Measurements from ENCODE around the gene HUNK.
"Not testable (repeated sequence)": the region's sequence is repeated elsewhere in the genome, so short reads cannot be mapped to it uniquely, and the experiment has no call there.

Gene HUNK

DNA sequence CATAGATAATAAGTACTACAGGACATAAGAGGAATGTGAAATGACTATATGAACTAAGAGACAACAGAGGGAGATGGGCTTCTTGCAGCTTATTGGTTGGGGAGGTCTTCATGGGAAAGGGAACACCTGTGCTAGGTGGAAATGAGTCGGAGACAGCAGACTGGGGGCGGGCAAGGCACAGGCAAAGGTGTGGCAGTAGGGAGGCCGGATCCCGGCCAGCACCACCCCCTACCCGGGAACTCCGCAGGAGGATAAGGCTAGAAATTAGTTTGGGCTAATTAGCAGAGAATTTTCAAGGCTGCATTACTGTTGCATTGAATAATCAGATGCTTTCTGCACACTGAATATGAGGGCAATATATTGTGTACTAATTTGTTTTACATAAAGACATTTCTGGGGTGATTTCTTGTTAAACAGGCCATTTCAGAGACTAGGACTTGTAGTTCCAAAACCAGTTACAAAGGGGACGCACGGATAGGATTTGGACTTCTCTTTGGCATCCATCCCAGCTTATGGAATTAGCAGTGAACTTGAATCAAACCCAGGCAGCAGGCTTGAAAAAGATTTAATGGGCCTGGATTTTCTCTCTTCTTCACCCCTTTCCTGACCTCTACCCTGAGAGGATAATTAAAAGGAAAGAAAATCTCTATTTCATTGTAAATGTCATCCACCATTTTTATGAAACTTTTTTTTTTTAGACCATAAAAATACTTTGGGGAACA is 2.2 kb upstream of the HUNK start:
- no peak for DNase-seq (ENCODE audit: low spot score)

DNA sequence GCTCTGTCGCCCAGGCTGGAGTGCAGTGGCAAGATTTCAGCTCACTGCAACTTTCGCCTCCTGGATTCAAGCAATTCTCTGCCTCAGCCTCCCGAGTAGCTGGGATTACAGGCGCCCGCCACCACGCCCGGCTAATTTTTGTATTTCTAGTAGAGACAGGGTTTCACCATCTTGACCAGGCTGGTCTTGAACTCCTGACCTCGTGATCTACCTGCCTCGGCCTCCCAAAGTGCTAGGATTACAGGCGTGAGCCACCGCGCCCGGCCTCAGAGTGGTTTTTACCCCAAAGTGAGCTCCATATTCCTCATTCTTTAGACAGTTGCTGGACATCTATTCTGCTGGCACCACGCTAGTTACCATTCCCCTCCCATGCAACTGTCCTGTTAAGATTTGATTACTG is 1.4 kb upstream of the HUNK start:
- DNase-seq (ENCODE audit: low spot score) = not testable (repeated sequence)

DNA sequence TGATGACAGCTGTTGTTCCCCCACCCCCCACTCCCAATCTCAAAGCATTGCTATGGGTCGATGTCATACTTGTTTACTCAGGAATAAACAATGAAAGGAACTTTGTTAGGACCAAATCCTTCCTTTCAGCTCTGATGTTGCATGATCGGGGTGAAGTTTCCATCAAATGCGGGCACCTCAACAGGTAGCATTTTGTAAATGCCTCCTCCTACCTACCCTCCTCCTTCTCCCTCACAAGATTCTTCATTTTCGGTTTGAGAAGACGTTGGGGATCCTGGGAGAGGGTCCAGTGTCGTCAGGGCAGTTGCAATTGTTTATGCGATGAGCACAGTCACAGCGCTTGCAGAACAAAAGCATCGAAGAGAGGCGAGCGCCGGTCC is 758 bp upstream of the HUNK start:
- no peak for DNase-seq (ENCODE audit: low spot score)

DNA sequence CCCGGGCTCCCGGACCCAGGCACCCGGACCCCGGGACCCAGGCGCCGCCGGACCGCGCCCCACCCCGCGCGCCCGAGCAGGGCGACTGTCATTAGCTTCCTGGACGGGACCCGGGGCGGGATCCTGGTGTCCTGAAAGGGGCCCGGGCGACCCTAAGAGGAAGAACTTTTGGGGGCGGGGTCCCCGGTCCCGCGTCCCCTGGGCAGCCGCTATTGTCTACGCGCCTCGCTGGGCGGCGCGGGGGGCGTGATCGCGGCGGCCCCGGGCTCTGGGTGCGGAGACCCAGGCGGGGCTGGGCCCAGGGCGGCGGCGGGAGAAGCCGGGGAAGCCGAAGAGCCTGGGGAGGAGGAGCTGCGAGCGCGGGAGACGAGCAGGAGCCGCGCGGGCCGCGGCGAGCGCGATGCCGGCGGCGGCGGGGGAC is 465 bp downstream of the HUNK start:
- peak; percentile 79 for DNase-seq (ENCODE audit: low spot score)

DNA sequence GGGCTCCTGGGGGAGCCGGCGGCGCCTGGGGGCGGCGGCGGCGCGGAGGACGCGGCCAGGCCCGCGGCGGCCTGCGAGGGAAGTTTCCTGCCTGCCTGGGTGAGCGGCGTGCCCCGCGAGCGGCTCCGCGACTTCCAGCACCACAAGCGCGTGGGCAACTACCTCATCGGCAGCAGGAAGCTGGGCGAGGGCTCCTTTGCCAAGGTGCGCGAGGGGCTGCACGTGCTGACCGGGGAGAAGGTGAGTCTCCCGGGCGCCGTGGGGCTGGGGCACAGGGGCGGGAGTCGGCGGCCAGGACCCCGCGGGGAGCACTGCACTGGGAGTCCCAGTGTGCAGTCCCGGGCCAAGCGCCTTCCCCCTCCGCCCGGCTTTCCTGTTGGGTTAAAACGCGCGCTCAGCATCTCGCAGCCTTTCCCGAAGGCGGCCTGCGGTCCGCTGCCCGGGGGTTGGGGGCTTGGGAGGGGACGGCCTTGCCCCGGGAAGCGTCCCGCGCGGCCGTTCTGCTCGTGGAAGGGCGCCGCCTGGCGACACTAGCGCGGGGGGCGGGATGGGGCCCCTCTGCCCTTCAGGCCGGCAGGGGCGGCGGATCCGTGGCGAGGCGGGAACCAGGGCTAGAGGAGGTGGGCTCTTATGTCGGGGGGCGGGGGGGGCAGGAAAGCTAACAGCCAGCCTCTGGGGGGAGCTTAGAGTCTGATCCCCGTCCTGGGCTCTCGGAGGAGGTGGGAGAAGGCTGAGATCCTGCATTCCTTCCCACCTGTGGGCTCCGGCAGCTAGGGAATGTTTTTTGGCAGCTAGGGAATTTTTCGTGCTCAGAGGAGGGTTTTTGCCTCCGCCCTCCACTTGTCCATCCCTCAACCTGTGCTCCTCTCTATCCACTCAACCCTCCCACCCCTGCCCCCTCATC is 1.1 kb downstream of the HUNK start:
- peak; percentile 89 for DNase-seq (ENCODE audit: low spot score)

DNA sequence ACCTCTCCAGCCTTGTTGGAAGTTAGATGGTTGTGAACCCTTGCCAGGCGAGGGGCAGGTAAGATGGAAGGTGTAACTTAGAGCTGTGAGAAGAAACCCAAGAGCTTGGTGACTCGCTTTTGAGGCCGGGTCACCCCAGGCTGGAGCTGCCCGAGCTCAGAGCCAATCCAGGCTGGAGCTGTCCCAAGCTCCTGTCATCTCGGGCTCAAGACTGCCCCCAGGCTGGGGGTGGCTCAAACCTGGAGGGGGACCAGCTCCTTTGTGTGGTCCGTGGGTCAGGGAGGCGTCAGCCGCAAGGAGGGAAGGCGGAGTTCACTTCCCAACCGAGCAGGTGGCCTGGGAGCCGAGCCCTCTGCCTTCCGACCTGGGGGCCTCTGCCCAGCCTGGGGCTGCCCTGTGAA is 2.0 kb downstream of the HUNK start:
- no peak for DNase-seq (ENCODE audit: low spot score)

DNA sequence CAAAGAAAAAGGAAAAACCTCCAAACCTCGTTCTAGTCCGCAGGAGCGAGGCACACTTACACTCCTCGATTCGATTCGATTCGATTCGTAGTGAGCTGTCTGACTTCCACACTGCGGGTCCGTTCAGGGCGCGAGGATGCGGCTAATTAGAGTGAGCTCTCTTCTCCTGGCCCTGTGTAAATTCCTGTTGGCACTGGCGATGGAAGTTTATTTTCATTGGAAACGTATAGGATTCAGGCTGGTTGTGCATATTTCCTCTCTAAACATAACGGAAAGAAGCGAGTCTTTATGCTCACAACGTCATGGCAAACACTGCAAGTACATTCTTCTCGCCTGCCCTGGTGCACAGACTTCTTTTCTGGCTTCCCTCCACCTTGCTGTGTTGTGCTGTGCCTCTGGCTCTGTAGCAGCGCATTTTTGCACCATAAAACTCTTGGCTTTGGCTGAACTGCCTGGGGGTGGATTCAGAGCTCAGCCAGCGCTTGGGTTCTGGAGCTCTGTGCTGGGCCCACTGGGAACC is 2.7 kb downstream of the HUNK start:
- DNase-seq (ENCODE audit: low spot score) = no peak

DNA sequence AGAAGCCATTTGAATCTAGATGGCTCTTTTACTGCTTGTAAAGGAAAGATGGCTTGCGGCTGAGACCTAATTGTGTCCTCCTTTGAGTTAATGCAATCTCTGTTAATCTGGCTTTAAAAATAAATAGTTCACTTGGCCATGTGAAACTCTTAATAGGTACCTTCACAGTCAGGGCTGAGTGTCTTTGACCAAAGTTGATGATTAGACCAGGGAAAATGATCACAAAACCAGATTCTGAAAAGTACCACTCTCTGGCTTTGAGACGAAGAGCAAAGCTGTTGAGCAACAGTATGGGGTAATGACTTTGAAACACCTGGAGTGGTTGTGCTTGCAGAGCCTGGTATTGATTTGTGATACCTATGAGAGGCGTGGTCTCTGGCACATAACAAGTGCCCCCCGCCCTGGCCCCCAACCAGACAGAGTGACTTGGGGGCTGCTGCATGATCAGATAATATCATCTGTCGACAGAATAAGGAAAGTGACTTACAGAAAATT is 4.7 kb downstream of the HUNK start:
- no peak for DNase-seq (ENCODE audit: low spot score)

DNA sequence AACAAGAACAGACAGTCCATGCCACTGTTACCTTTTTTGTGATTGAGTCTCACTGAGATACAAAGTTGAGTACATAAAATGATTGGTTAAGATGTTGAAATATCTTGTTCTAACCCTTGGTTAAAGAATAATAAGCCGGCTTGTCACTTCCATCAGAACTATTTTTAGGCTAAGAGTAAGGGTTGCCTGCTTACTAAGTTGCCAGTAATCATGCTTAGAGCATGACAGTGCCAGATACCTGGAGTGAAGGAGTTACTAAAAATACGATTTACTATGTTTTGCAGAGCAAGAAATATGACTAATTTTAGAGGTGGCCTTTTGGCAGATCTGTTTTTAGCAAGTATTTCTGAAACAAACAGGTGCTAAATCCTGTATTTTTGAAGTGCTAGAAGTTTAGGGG is 6.0 kb downstream of the HUNK start:
- no peak for DNase-seq (ENCODE audit: low spot score)

DNA sequence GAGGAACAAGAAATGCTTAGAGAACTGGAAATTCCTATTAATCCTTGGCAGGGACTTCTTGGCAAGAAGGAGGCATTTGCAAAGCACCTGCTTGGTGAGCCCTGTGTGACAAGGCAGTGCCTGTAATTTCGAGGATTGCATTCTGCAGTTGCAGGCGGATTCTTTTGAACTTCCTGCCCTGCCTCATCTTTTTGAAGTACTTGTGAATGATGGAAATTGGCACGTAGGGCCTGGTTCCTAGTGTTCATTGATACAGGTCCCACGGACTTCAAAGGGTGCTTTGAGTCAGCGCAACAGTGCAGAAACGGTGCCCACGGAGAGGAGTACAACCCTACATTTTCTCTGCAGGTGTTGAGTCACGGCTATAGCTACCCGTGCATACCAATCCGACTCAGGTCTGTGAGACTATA is 6.4 kb downstream of the HUNK start:
- no peak for DNase-seq (ENCODE audit: low spot score)

DNA sequence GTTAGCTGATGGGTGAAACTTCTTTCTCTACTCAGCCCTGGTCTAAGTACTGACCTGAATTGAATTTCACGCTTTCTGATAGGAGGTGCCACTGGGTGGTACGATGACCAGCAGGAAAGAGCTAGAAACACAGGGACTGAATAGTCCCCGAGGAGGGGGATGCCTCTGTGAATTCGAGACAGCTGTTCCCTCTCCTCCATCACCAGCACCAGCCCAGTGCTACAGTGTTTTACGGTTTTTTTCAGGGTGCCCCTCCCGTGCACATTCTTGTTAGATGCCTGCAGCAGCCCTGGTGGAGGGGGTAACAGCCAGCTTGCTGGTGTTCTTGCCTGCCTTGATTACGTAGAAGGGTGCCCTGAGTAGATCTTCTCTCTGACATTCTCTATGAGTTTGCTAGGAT is 7.1 kb downstream of the HUNK start:
- DNase-seq (ENCODE audit: low spot score) = no peak

DNA sequence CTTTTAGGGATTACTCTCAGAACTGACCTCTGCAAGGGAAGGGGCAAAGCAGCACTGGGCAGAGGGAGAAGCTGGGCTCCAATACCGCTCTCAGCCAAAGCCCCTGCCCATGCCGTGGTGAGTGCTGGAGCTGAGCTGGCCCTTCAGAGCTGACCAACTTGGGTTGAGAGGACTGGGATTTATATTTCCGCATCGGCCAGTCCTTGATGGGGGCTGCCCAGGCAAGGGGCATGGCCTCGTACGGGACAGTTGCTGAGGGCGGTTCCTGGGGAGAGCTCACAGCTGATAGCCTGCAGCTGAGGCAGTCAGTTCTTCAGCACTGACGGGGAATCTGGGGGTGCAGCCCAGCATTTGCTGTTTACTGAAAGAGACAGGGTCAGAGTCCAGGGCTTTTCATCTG is 8.0 kb downstream of the HUNK start:
- no peak for DNase-seq (ENCODE audit: low spot score)

DNA sequence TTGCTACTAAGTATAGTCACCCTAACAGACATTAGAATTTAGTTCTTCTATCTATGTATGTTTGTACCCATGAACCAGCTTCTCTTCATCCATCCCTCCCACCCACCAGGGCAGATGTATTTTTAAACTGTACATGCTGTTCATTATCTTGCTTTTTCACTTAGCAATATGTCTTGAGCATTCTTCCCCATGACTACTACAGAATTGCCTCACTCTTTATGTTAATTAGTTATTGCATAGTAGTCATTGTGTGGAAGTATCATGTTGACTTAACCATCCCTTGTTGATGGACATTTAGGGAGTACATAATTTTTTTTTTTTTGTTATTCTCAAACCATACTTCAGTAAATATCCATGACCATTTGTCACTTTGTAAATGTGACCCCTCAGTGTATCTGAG is 9.9 kb downstream of the HUNK start:
- DNase-seq (ENCODE audit: low spot score) = no peak

DNA sequence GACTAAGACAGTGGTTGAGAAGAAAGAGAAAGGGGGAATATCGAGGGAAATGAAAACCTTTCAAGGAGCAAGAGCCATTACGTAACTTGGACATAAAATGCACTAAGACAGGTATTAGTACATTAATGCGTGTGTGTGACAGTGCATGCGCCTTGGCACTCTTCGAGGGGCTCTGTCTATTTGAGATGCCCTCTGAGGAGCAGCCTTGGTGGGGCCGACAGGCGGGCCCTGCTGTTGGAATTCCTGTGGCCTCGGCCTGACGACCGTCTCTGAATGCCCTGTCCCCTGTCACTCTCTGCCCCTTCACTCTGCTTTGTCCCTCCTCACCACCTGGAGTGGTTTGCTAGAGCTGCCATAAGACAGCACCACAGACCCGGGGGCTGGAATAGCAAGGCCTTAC is 12.3 kb downstream of the HUNK start:
- DNase-seq (ENCODE audit: low spot score) = no peak

DNA sequence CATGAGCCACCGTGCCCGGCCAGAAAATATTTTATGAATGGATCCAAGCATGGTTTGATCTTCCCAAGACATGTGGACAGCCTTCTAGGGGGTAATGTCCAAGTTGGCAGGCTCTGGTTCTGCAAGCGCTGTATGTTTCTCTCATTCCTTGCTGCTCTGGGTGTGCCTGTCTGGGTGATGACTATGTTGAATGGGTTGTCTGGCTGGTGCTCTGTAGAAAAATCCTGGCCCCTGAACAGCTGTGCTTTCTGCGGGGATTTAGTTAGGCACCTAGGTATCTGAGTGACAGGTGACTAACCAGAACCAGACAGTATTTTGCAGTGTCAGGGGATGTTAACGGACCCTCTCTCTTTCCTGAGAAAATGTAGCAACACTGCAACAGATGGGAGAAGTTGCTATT is 14.1 kb downstream of the HUNK start:
- no peak for DNase-seq (ENCODE audit: low spot score)

DNA sequence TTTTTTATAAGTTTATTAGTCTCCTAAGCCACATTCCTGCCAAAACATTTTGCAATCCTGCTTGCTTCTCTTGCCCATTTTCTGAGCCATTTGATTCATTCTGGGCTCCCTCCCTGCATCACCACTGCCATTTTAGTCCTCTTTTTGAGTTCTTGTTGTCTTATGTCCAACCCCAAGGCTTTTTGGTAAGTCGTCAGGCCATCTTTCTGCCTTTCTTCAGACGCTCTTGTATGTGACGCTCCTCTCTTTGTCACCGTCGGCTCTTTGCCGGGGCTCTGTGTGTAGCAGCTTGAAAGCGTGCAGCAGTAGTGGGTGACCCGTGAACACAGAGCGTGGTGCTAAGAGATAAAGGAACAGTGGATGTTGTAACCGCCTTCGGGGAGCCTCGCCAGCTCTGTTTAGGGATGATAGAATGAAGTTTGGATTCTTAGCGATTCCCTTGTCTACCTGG is 14.6 kb downstream of the HUNK start:
- DNase-seq (ENCODE audit: low spot score) = no peak

DNA sequence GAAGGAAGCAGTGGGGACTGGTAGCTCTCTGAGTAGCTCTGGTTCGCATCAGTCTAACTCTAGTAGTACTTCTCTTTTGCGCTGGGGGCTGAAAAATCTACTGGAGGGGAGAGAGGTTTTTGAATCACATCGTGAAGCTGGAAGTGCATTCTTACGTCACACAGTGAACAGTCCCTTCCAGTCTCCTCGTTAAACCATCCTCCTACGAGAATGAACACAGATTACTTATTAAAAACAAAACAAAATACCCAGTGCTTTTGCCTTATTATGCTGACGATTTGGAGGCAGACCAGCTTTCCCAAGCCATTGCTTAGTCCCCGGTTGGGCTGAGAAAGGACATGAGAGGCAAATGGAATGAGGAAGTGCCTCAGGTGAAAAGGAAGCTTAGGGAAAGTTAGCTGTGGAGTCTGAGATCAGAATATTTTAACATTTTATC is 16.1 kb downstream of the HUNK start:
- DNase-seq (ENCODE audit: low spot score) = no peak

DNA sequence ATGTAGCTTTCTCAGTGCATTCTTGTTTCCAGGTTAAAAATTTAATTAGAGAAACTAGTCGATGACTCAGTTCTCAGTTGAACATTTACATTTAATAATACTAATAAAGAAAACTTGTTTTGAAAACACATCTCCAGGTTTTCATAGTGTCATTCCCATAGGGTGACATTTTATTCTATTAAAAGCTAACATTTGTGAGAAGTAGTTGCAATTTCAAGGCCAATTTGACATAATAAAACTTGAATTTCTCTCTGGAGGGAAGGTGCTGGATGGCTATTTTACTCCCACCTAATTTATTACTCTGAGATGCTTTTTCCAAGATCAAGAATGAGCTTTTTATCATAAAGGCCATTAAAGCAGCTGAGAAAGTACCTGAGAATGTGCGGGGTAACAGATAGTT is 16.6 kb downstream of the HUNK start:
- DNase-seq (ENCODE audit: low spot score) = no peak

DNA sequence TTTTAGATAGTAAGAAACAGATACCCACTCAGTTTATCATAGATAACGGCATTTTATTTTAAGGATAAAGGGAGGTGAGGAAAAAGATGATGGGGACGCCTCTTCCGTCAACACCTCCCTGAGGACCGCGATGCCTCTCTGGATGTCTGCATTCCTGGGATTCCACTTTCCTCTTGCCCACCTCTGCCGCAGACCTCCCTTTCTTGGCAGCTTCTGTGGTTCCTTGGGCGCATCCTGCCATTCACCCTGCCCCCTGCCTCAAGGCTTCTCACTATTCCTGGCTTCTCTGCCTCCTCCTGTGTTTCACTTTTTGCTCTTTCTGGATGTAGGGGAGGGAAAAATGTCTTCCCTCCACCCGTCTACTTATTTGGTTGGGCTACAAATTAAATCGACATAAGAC is 19.9 kb downstream of the HUNK start:
- no peak for DNase-seq (ENCODE audit: low spot score)

DNA sequence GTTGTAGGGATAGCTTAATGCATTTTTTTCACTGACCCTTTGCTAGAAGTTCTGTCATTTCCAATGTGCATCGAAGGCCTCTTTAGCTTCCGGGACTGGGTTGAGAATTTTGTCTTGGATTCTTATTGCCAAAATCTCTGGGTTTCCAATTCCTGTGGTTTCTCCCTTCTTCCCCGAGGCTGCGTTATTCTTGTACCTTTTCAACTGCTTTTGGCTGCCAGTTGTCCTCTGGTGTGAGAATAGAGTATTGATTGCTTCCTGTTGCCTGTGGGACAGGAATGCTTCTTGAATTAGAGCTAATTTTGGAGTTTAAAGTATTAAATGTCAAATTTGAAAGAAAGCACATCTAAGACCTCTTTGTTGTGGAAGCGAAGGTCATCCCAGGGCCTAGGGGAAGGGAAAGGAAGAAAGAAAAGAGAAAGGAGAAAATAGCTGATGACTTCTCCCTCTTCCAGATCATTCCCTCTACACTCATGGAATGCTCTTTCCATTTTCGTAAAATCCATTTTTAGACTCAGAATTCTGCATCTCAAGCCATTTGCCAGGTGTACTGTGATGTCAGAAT is 21.1 kb downstream of the HUNK start:
- DNase-seq (ENCODE audit: low spot score) = no peak

DNA sequence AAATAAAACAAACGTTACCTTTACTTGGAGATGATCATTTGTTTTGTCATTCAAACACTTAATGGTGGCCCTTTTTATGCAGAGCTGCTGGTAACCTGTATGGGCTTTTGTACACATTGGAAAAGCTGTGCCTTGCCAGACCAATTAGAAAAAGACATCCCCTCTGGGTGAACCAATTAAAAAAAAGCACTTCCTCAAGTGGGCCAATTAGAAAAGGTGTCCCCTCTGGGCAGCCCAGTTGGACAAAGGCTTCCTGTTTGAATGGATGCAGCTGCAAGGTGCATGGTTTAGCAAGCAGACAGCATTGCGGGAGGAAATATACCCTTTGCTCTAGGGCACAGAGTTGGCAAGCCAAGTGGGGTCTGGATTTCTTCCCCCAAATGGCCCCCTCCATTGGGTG is 21.6 kb downstream of the HUNK start:
- no peak for DNase-seq (ENCODE audit: low spot score)

DNA sequence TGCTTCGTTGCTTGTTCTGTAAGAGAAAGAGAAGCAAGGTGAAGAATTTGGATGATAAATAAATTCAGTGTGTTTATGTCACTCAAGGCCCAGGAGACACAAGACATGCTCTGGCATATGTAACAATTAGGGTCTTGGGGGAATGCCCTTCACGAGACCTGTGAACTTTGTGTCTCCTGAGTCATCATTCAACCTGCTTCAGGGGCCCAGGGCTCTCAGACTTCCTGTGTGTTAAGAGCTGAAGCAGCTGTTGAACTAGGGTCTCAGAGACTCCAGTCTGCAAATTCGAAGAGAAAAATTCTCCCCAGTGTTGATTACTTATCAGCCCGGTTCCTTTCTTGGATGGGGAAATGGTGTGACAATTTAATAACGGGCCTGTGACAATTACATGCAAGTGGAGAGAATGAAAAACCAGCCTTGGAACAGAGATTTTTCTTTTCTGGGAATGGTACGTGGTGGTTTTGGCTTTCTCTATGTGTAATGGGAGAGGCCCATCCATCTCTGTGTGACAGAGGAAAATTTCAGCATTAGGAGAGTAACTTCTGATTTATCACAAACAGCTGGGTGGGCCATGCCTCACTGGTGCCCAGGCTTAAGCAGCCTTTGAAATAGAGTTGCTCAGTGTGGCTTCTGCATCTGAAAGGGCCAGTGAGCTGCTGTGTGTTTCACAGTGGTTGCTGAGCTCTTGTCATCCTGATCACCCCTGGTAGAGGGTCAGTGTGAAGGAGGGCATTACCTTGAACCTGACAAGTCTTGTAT is 22.4 kb downstream of the HUNK start:
- no peak for DNase-seq (ENCODE audit: low spot score)

Data from D341Med (cell line).